HepG2 (cell line): Measurements from ENCODE around the gene TTC39B. TPM values are rescaled to one million over a fixed set of nuclear protein-coding genes. Genes with fewer than 3 reads are reported as not detected.

Experiments
- ATAC-seq: fragments of 200-7000 bp; cut with Tn5 transposase; 3 replicates; pipeline ENCODE4 v1.9.1; 2020; ENCODE audit warnings: mild to moderate bottlenecking, moderate library complexity
- BruUV-seq: library from RNA; stranded (reverse); fragments of 400-500 nt; replicated peaks from 2 replicates; lab custom pipeline; 2021; lab: Mats Ljungman, UMichigan
- CTCF ChIA-PET: fragments of 300-600 bp; formaldehyde crosslinking; extraction: SDS; loops from one replicate; lab custom pipeline; 2021; ENCODE audit warnings: low total read pairs, inconsistent platforms, low intra/inter-chr PET ratio; lab: Yijun Ruan, JAX
- POLR2A ChIA-PET: fragments of 350-600 bp; sonication (Branson Sonifier 250); formaldehyde crosslinking; loops from one replicate; lab custom pipeline; 2020; ENCODE audit warnings: antibody characterized with exemption, inconsistent platforms; lab: Yijun Ruan, JAX
- DNase-seq: peaks from one replicate; pipeline ENCODE4 v3.0.0-alpha.2; 2015; ENCODE audit warnings: low spot score
- FAIRE-seq: peaks from 3 replicates; lab custom pipeline; 2011; peaks lifted over from hg19 to GRCh38; lab: Jason Lieb, UNC
- H2AFZ ChIP-seq: one replicate; pipeline ENCODE4 v1.6.1; 2011; ENCODE audit warnings: low read length, inconsistent platforms
- H3K27ac ChIP-seq: fragments of 300-600 bp; 3 replicates; pipeline ENCODE4 v1.8.0; 2011; ENCODE audit warnings: mixed run types, mild to moderate bottlenecking, mixed read lengths, low read length, inconsistent platforms; ENCODE audit not compliant: insufficient read depth; ENCODE audit errors: extremely low read length
- H3K27me3 ChIP-seq, 2 experiments: fragments of 200-600 bp in 1 of 2; 2 replicates in 1 of 2; 3 replicates in 1 of 2; pipeline versions ENCODE4 v1.6.0 to v1.8.0; 2011; ENCODE audit warnings: low read length in 2 of 2, mild to moderate bottlenecking in 2 of 2, moderate library complexity in 2 of 2, inconsistent platforms in 1 of 2; ENCODE audit not compliant: insufficient read depth in 2 of 2, control insufficient read depth in 1 of 2
- H3K36me3 ChIP-seq, 2 experiments: fragments of 200-600 bp in 1 of 2; replicated peaks in 1 of 2; 2 replicates in 1 of 2; 3 replicates in 1 of 2; pipeline versions ENCODE4 v1.5.1 to v1.8.0; 2011; ENCODE audit warnings: low read length in 2 of 2, inconsistent platforms in 1 of 2; ENCODE audit not compliant: insufficient read depth in 2 of 2, control insufficient read depth in 1 of 2
- H3K4me1 ChIP-seq: 2 replicates; pipeline ENCODE4 v1.5.1; 2012; ENCODE audit warnings: low read length, inconsistent platforms; ENCODE audit not compliant: insufficient read depth
- H3K4me2 ChIP-seq: 2 replicates; pipeline ENCODE4 v1.6.0; 2011; ENCODE audit warnings: low read depth, low read length, inconsistent platforms
- H3K4me3 ChIP-seq, 3 experiments: fragments of 200-600 bp in 1 of 3; sonication (generic), shearing (Covaris generic) in 1 of 3; replicated peaks in 1 of 3; 2 replicates each; pipeline ENCODE4 v1.5.1; 2011 to 2016; ENCODE audit warnings: low read length in 3 of 3, inconsistent platforms in 2 of 3, low read depth in 2 of 3, mild to moderate bottlenecking in 2 of 3, control low read depth in 1 of 3, mixed read lengths in 1 of 3; ENCODE audit not compliant: insufficient read depth in 1 of 3
- H3K79me2 ChIP-seq: one replicate; pipeline ENCODE4 v1.6.1; 2011; ENCODE audit warnings: low read length, inconsistent platforms; ENCODE audit not compliant: insufficient read depth
- H3K9ac ChIP-seq: 2 replicates; pipeline ENCODE4 v1.6.0; 2011; ENCODE audit warnings: mild to moderate bottlenecking, low read depth, low read length, inconsistent platforms; ENCODE audit not compliant: insufficient read depth
- H3K9me3 ChIP-seq: 2 replicates; pipeline ENCODE4 v1.5.1; 2012; ENCODE audit warnings: mild to moderate bottlenecking, low read length
- H4K20me1 ChIP-seq: 2 replicates; pipeline ENCODE4 v1.6.0; 2011; ENCODE audit warnings: inconsistent platforms, mild to moderate bottlenecking, low read length, moderate library complexity; ENCODE audit not compliant: insufficient read depth
- ATF5 ChIP-seq: sonication (generic); formaldehyde crosslinking; IDR thresholded peaks from 2 replicates; pipeline ENCODE4 v1.4.0; 2020; ENCODE audit warnings: mild to moderate bottlenecking, low read depth, missing genetic modification reagents
- DNMT3B ChIP-seq: conservative IDR thresholded peaks from 2 replicates; pipeline ENCODE4 v1.6.1; 2016; ENCODE audit warnings: missing biosample characterization, control low read depth
- HNF4G ChIP-seq, 2 experiments: sonication (generic) in 1 of 2; formaldehyde crosslinking in 1 of 2; IDR thresholded peaks; 2 replicates each; pipeline versions ENCODE4 v1.4.0 to v1.6.1; 2011 to 2020; ENCODE audit warnings: borderline replicate concordance in 2 of 2, low read depth in 2 of 2, mild to moderate bottlenecking in 2 of 2, low read length in 1 of 2, missing genetic modification reagents in 1 of 2, moderate library complexity in 1 of 2
- HOXA5 ChIP-seq: sonication (generic); formaldehyde crosslinking; IDR thresholded peaks from 2 replicates; pipeline ENCODE4 v1.4.0; 2020; ENCODE audit warnings: missing genetic modification reagents
- JUND ChIP-seq: sonication (generic); formaldehyde crosslinking; IDR thresholded peaks from 2 replicates; pipeline ENCODE4 v1.8.0; 2022; ENCODE audit warnings: mild to moderate bottlenecking, missing genetic modification reagents
- NFIC ChIP-seq: IDR thresholded peaks from 2 replicates; pipeline ENCODE4 v1.6.1; 2012; ENCODE audit warnings: mild to moderate bottlenecking, low read length, inconsistent platforms
- SIN3A ChIP-seq: IDR thresholded peaks from 2 replicates; pipeline ENCODE4 v1.6.1; 2011; ENCODE audit warnings: low read depth, mild to moderate bottlenecking, control low read depth, low read length, borderline replicate concordance
- SIX4 ChIP-seq: sonication (generic); formaldehyde crosslinking; IDR thresholded peaks from 2 replicates; pipeline ENCODE4 v1.4.0; 2020; ENCODE audit warnings: missing genetic modification reagents
- SOX13 ChIP-seq, 3 experiments: fragments of 450-650 bp in 1 of 3; sonication (generic) in 1 of 3; formaldehyde crosslinking in 1 of 3; IDR thresholded peaks in 2 of 3; conservative IDR thresholded peaks in 1 of 3; 2 replicates each; pipeline versions ENCODE4 v1.5.0 to v1.6.1; 2016 to 2020; ENCODE audit warnings: antibody characterized with exemption in 1 of 3, mild to moderate bottlenecking in 1 of 3, missing compliant biosample characterization in 1 of 3, missing genetic modification reagents in 1 of 3, moderate library complexity in 1 of 3
- SOX5 ChIP-seq: IDR thresholded peaks from 2 replicates; pipeline ENCODE4 v1.6.1; 2016; ENCODE audit warnings: borderline replicate concordance
- STAG1 ChIP-seq: sonication (generic); formaldehyde crosslinking; IDR thresholded peaks from 2 replicates; pipeline ENCODE4 v1.4.0; 2020; ENCODE audit warnings: missing genetic modification reagents
- TBL1XR1 ChIP-seq: fragments of 150-350 bp; IDR thresholded peaks from 2 replicates; pipeline ENCODE4 v1.6.1; 2014; ENCODE audit warnings: borderline replicate concordance, low read length; ENCODE audit not compliant: partially characterized antibody
- TRIM24 ChIP-seq: sonication (generic); formaldehyde crosslinking; IDR thresholded peaks from 2 replicates; pipeline ENCODE4 v1.8.0; 2022; ENCODE audit warnings: mild to moderate bottlenecking, missing genetic modification reagents
- ZNF260 ChIP-seq: sonication (generic); formaldehyde crosslinking; IDR thresholded peaks from 2 replicates; pipeline ENCODE4 v1.4.0; 2020; ENCODE audit warnings: missing genetic modification reagents, low read depth, mild to moderate bottlenecking, borderline replicate concordance
- ZNF782 ChIP-seq: sonication (generic); formaldehyde crosslinking; IDR thresholded peaks from 2 replicates; pipeline ENCODE4 v1.4.0; 2020; ENCODE audit warnings: missing genetic modification reagents, mild to moderate bottlenecking, borderline replicate concordance
- WGBS: methylation state at CpG from one replicate; pipeline ENCODE4 v1.1.6; 2017; ENCODE audit warnings: low lambda C conversion rate; 5-methylcytosine and 5-hydroxymethylcytosine counted together
- in situ Hi-C: cut with HindIII; loops from 2 replicates; pipeline ENCODE4 v1.10.0; 2017; ENCODE audit warnings: low pct_unique_long_range_greater_than_20kb; ENCODE audit not compliant: extremely low pct_ligation_motif_present
- intact Hi-C: fragments of 100-400 bp; cut with micrococcal nuclease; formaldehyde crosslinking; loops from one replicate; pipeline ENCODE4 v1.10.0; 2022; ENCODE audit not compliant: unreplicated experiment
- polyA plus RNA-seq, 8 experiments: library from polyadenylated mRNA; depleted of rRNA in 3 of 8; stranded (reverse) in 7 of 8; unstranded in 1 of 8; fragments of >200 nt; fragmentation: Illumina TruSeq in 4 of 8; extraction: Trizol in 4 of 8; gene quantifications; 2 replicates each; pipeline versions ENCODE4 v1.2.1 to v1.2.3, GENCODE V29; 2011 to 2016; ENCODE audit warnings: low read depth in 4 of 8, missing spikeins in 1 of 8, mixed read lengths in 1 of 8; ENCODE audit not compliant: insufficient read depth in 1 of 8
- total RNA-seq, 5 experiments: library from RNA; depleted of rRNA; stranded (reverse); fragments of >200 nt; fragmentation: Illumina TruSeq; extraction: Trizol; gene quantifications; 2 replicates each; pipeline ENCODE4 v1.2.3, GENCODE V29; 2016; ENCODE audit warnings: low read depth in 1 of 5

TTC39B gene
- total and polyA plus RNA-seq, 2 of the 13 experiments (the other 11 are each of a cell fraction or from before 2014, with no cell fraction given): 14.3 to 19.4 TPM

- 7% methylated on average over 1 of the region's 1 CpG for WGBS
- TF ChIP-seq HNF4G (IDR thresholded peaks at IDR 0.05; ENCODE audit: borderline replicate concordance, low read depth, low read length) (no peak), HNF4G (CRISPR knock-in tag; IDR thresholded peaks at IDR 0.05; ENCODE audit: borderline replicate concordance, low read depth) (no peak), STAG1 (CRISPR knock-in tag) (peak; percentile 15; the same call in 1 of the 2 replicates)
- FAIRE-seq (no peak), DNase-seq (no peak), ATAC-seq (no peak)
- H3K79me2 ChIP-seq: no peaks in the 10 kb centered on the region
- BruUV-seq: no TSS peak
- no peak overlapping the region for H3K4me2 ChIP-seq
- ChIA-PET CTCF (no interaction called here), POLR2A (no interaction called here)
- H3K27ac ChIP-seq: no peak overlapping the region
- H2AFZ ChIP-seq: no peak overlapping the region
- no peak overlapping the region for H3K9ac ChIP-seq
- H3K36me3 ChIP-seq: no peaks in the 10 kb centered on the region
- no peaks in the 10 kb centered on the region for H3K9me3 ChIP-seq
- H4K20me1 ChIP-seq: no peaks in the 10 kb centered on the region
- H3K4me1 ChIP-seq: peaks cover 14% of the 10 kb centered on the region
- intact Hi-C loops: no loop called here
- in situ Hi-C loops: no loop called here
- no peaks in the 10 kb centered on the region for H3K27me3 ChIP-seq
- H3K4me3 ChIP-seq: no peak overlapping the region
These were observed 4.6 kb upstream of the TTC39B start for GRCh38 chr9:15311607-15312006.

- TF ChIP-seq ATF5 (CRISPR knock-in tag) (no peak), JUND (CRISPR knock-in tag) (no peak), SIN3A (no peak), ZNF260 (no peak), TBL1XR1 (no peak), TRIM24 (no peak), ZNF782 (CRISPR knock-in tag) (no peak), NFIC (no peak), SIX4 (CRISPR knock-in tag) (no peak), SOX13 (IDR thresholded peaks at IDR 0.05) (no peak), SOX13 (CRISPR knock-in tag; conservative IDR thresholded peaks at IDR 0.05 in 1 of 2, IDR thresholded peaks at IDR 0.05 in 1 of 2) (no peak), DNMT3B (CRISPR knock-in tag) (no peak), SOX5 (CRISPR knock-in tag) (no peak), HOXA5 (CRISPR knock-in tag) (no peak)
- TF ChIP-seq, all 625 proteins: peak for 0
- no peaks in the 10 kb centered on the region for H3K27me3 ChIP-seq
- ChIA-PET CTCF (no interaction called here), POLR2A (interaction anchor here (0.9 kb wide), 1 partner anchor 242 kb away, joined by 3 read pairs; the partner anchor contains the start of gene CCDC171)
- H3K4me2 ChIP-seq: no peak overlapping the region
- H3K79me2 ChIP-seq: peaks cover 6% of the 10 kb centered on the region
- ATAC-seq: no peak
- H4K20me1 ChIP-seq: no peaks in the 10 kb centered on the region
- H3K4me1 ChIP-seq: peaks cover 20% of the 10 kb centered on the region
- no peak overlapping the region for H3K27ac ChIP-seq
- H2AFZ ChIP-seq: no peak overlapping the region
- H3K9ac ChIP-seq: no peak overlapping the region
- in situ Hi-C loops (no loop called here), intact Hi-C loops (no loop called here)
- no peak for FAIRE-seq
- no peaks in the 10 kb centered on the region for H3K9me3 ChIP-seq
- WGBS: 33% methylated on average over 6 of the region's 6 CpGs
- BruUV-seq: no TSS peak
- no peaks in the 10 kb centered on the region for H3K36me3 ChIP-seq
- DNase-seq: no peak
- H3K4me3 ChIP-seq: no peak overlapping the region
These were observed 3.3 kb upstream of the TTC39B start for GRCh38 chr9:15310107-15310850.
